Left kidney (tissue), 1 donor: Measurements from ENCODE around the gene FAXDC2. TPM values are rescaled to one million over a fixed set of nuclear protein-coding genes. Genes with fewer than 3 reads are reported as not detected.

Experiments used
- polyA plus RNA-seq: library from polyadenylated mRNA; unstranded; fragments of 120-200 nt; gene quantifications from one replicate; pipeline ENCODE4 v1.2.1, GENCODE V29; 2013; ENCODE audit not compliant: insufficient read length

The FAXDC2 gene
- polyA plus RNA-seq, 1 donor = 42.6 TPM

Other genes starting within 250 kb of the FAXDC2 start
- 172 TPM for gene LARP1, start 95.2 kb downstream of the FAXDC2 start, polyA plus RNA-seq
- gene CNOT8, start 8.0 kb upstream of the FAXDC2 start, polyA plus RNA-seq = 85.9 TPM
- gene GEMIN5, start 87.6 kb upstream of the FAXDC2 start, polyA plus RNA-seq = 22.5 TPM
- gene MRPL22, start 90.5 kb upstream of the FAXDC2 start, polyA plus RNA-seq = 52.2 TPM
- 0.28 TPM for gene KIF4B, start 163.2 kb upstream of the FAXDC2 start, polyA plus RNA-seq